ENCODE measurements around the gene ANKFN1. TPM values are rescaled to one million over a fixed set of nuclear protein-coding genes. Genes with fewer than 3 reads are reported as not detected.

ANKFN1 gene
- total RNA-seq, 1 experiment from 2014 or later, result 0.32 TPM

GRCh38 chr17:56489980-56490379 is 336.7 kb downstream of the ANKFN1 start:
- in situ Hi-C loops (cut with HindIII; ENCODE audit: low pct_unique_long_range_greater_than_20kb, low sequenced_read_pairs), result no loop called here
- DNase-seq (ENCODE audit: low read depth, low spot score), result no peak

GRCh38 chr17:56495556-56495955 is 342.3 kb downstream of the ANKFN1 start:
- in situ Hi-C loops (cut with HindIII; ENCODE audit: low pct_unique_long_range_greater_than_20kb, low sequenced_read_pairs), result no loop called here
- no peak for DNase-seq (ENCODE audit: low read depth, low spot score)

- in situ Hi-C loops (cut with HindIII; ENCODE audit: low pct_unique_long_range_greater_than_20kb, low sequenced_read_pairs), result no loop called here
- DNase-seq (ENCODE audit: low read depth, low spot score), result peak; percentile 41
Measured at GRCh38 chr17:56497132-56497531, 343.9 kb downstream of the ANKFN1 start.

- DNase-seq (ENCODE audit: low read depth, low spot score), result peak; percentile 66
- in situ Hi-C loops (cut with HindIII; ENCODE audit: low pct_unique_long_range_greater_than_20kb, low sequenced_read_pairs), result no loop called here
Measured at GRCh38 chr17:56499799-56500388, 346.6 kb downstream of the ANKFN1 start.

- in situ Hi-C loops (cut with HindIII; ENCODE audit: low pct_unique_long_range_greater_than_20kb, low sequenced_read_pairs), result no loop called here
- DNase-seq (ENCODE audit: low read depth, low spot score), result no peak
Measured at GRCh38 chr17:56502120-56502654, 348.9 kb downstream of the ANKFN1 start.

GRCh38 chr17:56505154-56505756 is 352.0 kb downstream of the ANKFN1 start:
- no peak for DNase-seq (ENCODE audit: low read depth, low spot score)
- in situ Hi-C loops (cut with HindIII; ENCODE audit: low pct_unique_long_range_greater_than_20kb, low sequenced_read_pairs), result no loop called here

- in situ Hi-C loops (cut with HindIII; ENCODE audit: low pct_unique_long_range_greater_than_20kb, low sequenced_read_pairs), result no loop called here
- DNase-seq (ENCODE audit: low read depth, low spot score), result peak; percentile 11
Measured at GRCh38 chr17:56506349-56506748, 353.1 kb downstream of the ANKFN1 start.

GRCh38 chr17:56510554-56511342 is 357.5 kb downstream of the ANKFN1 start:
- no peak for DNase-seq (ENCODE audit: low read depth, low spot score)
- in situ Hi-C loops (cut with HindIII; ENCODE audit: low pct_unique_long_range_greater_than_20kb, low sequenced_read_pairs), result no loop called here

- no peak for DNase-seq (ENCODE audit: low read depth, low spot score)
- in situ Hi-C loops (cut with HindIII; ENCODE audit: low pct_unique_long_range_greater_than_20kb, low sequenced_read_pairs), result no loop called here
Measured at GRCh38 chr17:56514264-56514663, 361.0 kb downstream of the ANKFN1 start.

- no peak for DNase-seq (ENCODE audit: low read depth, low spot score)
- in situ Hi-C loops (cut with HindIII; ENCODE audit: low pct_unique_long_range_greater_than_20kb, low sequenced_read_pairs), result no loop called here
Measured at GRCh38 chr17:56514899-56515298, 361.6 kb downstream of the ANKFN1 start.

GRCh38 chr17:56521414-56522141 is 368.3 kb downstream of the ANKFN1 start:
- no peak for DNase-seq (ENCODE audit: low read depth, low spot score)
- in situ Hi-C loops (cut with HindIII; ENCODE audit: low pct_unique_long_range_greater_than_20kb, low sequenced_read_pairs), result no loop called here

GRCh38 chr17:56523042-56523441 is 369.8 kb downstream of the ANKFN1 start:
- DNase-seq (ENCODE audit: low read depth, low spot score), result no peak
- in situ Hi-C loops (cut with HindIII; ENCODE audit: low pct_unique_long_range_greater_than_20kb, low sequenced_read_pairs), result no loop called here

- in situ Hi-C loops (cut with HindIII; ENCODE audit: low pct_unique_long_range_greater_than_20kb, low sequenced_read_pairs), result no loop called here
- DNase-seq (ENCODE audit: low read depth, low spot score), result no peak
Measured at GRCh38 chr17:56528696-56529095, 375.4 kb downstream of the ANKFN1 start.

GRCh38 chr17:56532926-56533325 is 379.7 kb downstream of the ANKFN1 start:
- in situ Hi-C loops (cut with HindIII; ENCODE audit: low pct_unique_long_range_greater_than_20kb, low sequenced_read_pairs), result no loop called here
- no peak for DNase-seq (ENCODE audit: low read depth, low spot score)

GRCh38 chr17:56536766-56537165 is 383.5 kb downstream of the ANKFN1 start:
- in situ Hi-C loops (cut with HindIII; ENCODE audit: low pct_unique_long_range_greater_than_20kb, low sequenced_read_pairs), result no loop called here

GRCh38 chr17:56540836-56541235 is 387.6 kb downstream of the ANKFN1 start:
- DNase-seq (ENCODE audit: low read depth, low spot score), result no peak
- in situ Hi-C loops (cut with HindIII; ENCODE audit: low pct_unique_long_range_greater_than_20kb, low sequenced_read_pairs), result no loop called here

More at GRCh38 chr17:56536766-56537165, 383.5 kb downstream of the ANKFN1 start:
- no peak for DNase-seq (ENCODE audit: low read depth, low spot score)

GRCh38 chr17:56543280-56543679 is 390.0 kb downstream of the ANKFN1 start:
- DNase-seq (ENCODE audit: low read depth, low spot score), result no peak
- in situ Hi-C loops (cut with HindIII; ENCODE audit: low pct_unique_long_range_greater_than_20kb, low sequenced_read_pairs), result no loop called here

GRCh38 chr17:56545106-56545505 is 391.8 kb downstream of the ANKFN1 start:
- in situ Hi-C loops (cut with HindIII; ENCODE audit: low pct_unique_long_range_greater_than_20kb, low sequenced_read_pairs), result no loop called here
- no peak for DNase-seq (ENCODE audit: low read depth, low spot score)
